WTC11 (cell line): ENCODE measurements around the gene PAFAH2.

ENCODE experiments used
- CTCF ChIP-seq: fragments of 200-600 bp; IDR thresholded peaks from 2 replicates; pipeline ENCODE4 v1.8.0; 2022; ENCODE audit warnings: antibody characterized with exemption
- ESRRA ChIP-seq: sonication (generic); formaldehyde crosslinking; IDR thresholded peaks from 2 replicates; pipeline ENCODE4 v1.8.1; 2022; ENCODE audit warnings: mild to moderate bottlenecking, missing genetic modification reagents, borderline replicate concordance

GRCh38 chr1:26043765-26044164 is 45.9 kb upstream of the PAFAH2 start:
- TF ChIP-seq ESRRA (CRISPR knock-in tag) (no peak), CTCF (no peak)
